Stomach smooth muscle (tissue), 2 donors: ENCODE measurements around the gene NOL4L.

ENCODE experiments used
- H3K27ac ChIP-seq: one replicate; pipeline ENCODE4 v1.7.0; 2013; ENCODE audit warnings: mild to moderate bottlenecking, low read length, inconsistent platforms
- H3K27me3 ChIP-seq, 2 donors: one replicate each; pipeline ENCODE4 v1.7.0; 2013; ENCODE audit warnings: low read length in 2 of 2; ENCODE audit not compliant: insufficient read depth in 2 of 2, control insufficient read depth in 1 of 2
- H3K36me3 ChIP-seq, 2 donors: one replicate each; pipeline ENCODE4 v1.7.0; 2013; ENCODE audit warnings: low read length in 2 of 2; ENCODE audit not compliant: control insufficient read depth in 2 of 2, insufficient read depth in 2 of 2
- H3K4me1 ChIP-seq: one replicate; pipeline ENCODE4 v1.7.0; 2013; ENCODE audit warnings: low read length; ENCODE audit not compliant: control insufficient read depth, insufficient read depth
- H3K4me3 ChIP-seq, 2 donors: one replicate each; pipeline ENCODE4 v1.7.0; 2013; ENCODE audit warnings: low read length in 2 of 2
- H3K9ac ChIP-seq, 2 donors: one replicate each; pipeline ENCODE4 v1.7.0; 2013; ENCODE audit warnings: low read length in 2 of 2, mild to moderate bottlenecking in 1 of 2
- H3K9me3 ChIP-seq, 2 donors: one replicate each; pipeline ENCODE4 v1.7.0; 2013; ENCODE audit warnings: low read length in 2 of 2; ENCODE audit not compliant: control insufficient read depth in 2 of 2
- donor health status: healthy.
- donor health status: Pancreatic carcinoma.

NOL4L gene

DNA sequence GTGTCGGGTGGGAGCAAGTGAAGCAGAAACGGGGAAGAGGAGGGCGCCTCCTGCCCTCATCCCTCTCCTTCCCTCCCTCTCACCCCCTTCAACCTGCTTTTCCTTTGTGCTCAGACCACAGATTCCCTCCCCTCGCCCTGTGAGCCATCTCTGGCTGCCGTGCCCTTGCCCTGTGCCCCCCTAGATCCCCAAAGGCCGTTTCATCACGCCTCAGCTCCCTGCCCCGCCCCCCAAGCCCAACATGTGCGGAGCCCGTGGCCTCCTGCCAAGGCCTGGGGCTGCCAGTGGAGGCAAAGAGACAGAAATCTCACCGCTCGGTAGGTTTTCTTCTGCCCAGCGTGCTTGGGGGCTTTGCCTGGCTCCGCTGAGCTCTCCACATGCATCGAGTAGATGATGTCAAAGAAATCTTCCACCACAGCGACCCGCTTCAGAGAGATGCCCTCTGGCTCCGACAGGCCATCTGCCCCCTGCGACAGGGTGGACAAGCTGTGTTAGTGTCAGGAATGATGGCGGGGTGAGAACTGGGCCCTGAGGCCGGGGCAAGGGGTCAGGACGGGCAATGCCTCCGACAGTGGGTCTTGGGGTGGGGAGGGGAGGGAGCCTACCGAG is 57.6 kb downstream of the NOL4L start:
- Histone ChIP-seq H3K36me3 (no peaks in the 10 kb centered on the region), H3K9me3 (no peaks in the 10 kb centered on the region), H3K4me3 (no peak overlapping the region), H3K27me3 (no peaks in the 10 kb centered on the region), H3K27ac (no peak overlapping the region), H3K9ac (no peak overlapping the region), H3K4me1 (peaks cover 10% of the 10 kb centered on the region)

- no peak overlapping the region for H3K9ac ChIP-seq
- no peaks in the 10 kb centered on the region for H3K9me3 ChIP-seq
- peaks cover 10% of the 10 kb centered on the region for H3K4me1 ChIP-seq
These were observed 58.1 kb downstream of the NOL4L start for GRCh38 chr20:32527052-32527446.

GRCh38 chr20:32526541-32526940 is 58.6 kb downstream of the NOL4L start:
- Histone ChIP-seq H3K4me1 (peaks cover 10% of the 10 kb centered on the region), H3K4me3 (no peak overlapping the region), H3K36me3 (no peaks in the 10 kb centered on the region), H3K9ac (no peak overlapping the region), H3K27ac (no peak overlapping the region), H3K9me3 (no peaks in the 10 kb centered on the region), H3K27me3 (no peaks in the 10 kb centered on the region)

More at GRCh38 chr20:32527052-32527446, 58.1 kb downstream of the NOL4L start:
- Histone ChIP-seq H3K4me3 (no peak overlapping the region), H3K27ac (no peak overlapping the region), H3K27me3 (no peaks in the 10 kb centered on the region), H3K36me3 (no peaks in the 10 kb centered on the region)

DNA sequence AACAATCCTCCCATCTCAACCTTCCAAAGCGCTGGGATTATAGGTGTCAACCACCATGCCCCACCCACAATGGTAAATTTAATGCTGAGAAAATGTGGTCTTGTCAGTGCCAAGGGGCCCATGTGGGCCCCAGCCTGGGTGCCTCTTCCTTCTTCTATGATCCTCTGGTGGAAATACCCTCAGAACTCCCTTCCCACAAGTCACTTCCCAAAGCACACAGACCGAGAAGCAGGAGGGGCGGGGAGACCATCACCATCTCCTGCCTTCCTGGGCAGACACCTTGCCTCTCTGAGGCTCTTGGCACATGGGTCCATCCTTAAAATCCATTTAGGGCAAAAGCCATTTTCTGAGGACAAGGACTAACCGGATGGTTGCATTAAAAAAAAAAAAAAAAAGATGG is 59.0 kb downstream of the NOL4L start:
- H3K27ac ChIP-seq, result no peak overlapping the region
- no peaks in the 10 kb centered on the region for H3K9me3 ChIP-seq
- peaks cover 10% of the 10 kb centered on the region for H3K4me1 ChIP-seq
- no peak overlapping the region for H3K4me3 ChIP-seq
- no peaks in the 10 kb centered on the region for H3K36me3 ChIP-seq
- H3K27me3 ChIP-seq, result no peaks in the 10 kb centered on the region
- H3K9ac ChIP-seq, result no peak overlapping the region

- H3K4me1 ChIP-seq, result peaks cover 10% of the 10 kb centered on the region
- H3K27ac ChIP-seq, result no peak overlapping the region
- peak overlapping the region in 1 of 2 donors; percentile 29 for H3K4me3 ChIP-seq
- H3K36me3 ChIP-seq, result no peaks in the 10 kb centered on the region
- H3K9me3 ChIP-seq, result no peaks in the 10 kb centered on the region
- no peak overlapping the region for H3K9ac ChIP-seq
- no peaks in the 10 kb centered on the region for H3K27me3 ChIP-seq
These were observed 60.2 kb downstream of the NOL4L start for GRCh38 chr20:32524829-32525501.

GRCh38 chr20:32523613-32524213 is 61.4 kb downstream of the NOL4L start:
- H3K27ac ChIP-seq, result no peak overlapping the region
- no peaks in the 10 kb centered on the region for H3K27me3 ChIP-seq
- no peak overlapping the region for H3K9ac ChIP-seq
- H3K4me1 ChIP-seq, result peaks cover 10% of the 10 kb centered on the region
- no peaks in the 10 kb centered on the region for H3K36me3 ChIP-seq
- H3K4me3 ChIP-seq, result no peak overlapping the region
- no peaks in the 10 kb centered on the region for H3K9me3 ChIP-seq

GRCh38 chr20:32522776-32523612 is 62.1 kb downstream of the NOL4L start:
- Histone ChIP-seq H3K9ac (no peak overlapping the region), H3K9me3 (no peaks in the 10 kb centered on the region), H3K27me3 (no peaks in the 10 kb centered on the region), H3K4me1 (peaks cover 13% of the 10 kb centered on the region), H3K36me3 (no peaks in the 10 kb centered on the region), H3K27ac (no peak overlapping the region), H3K4me3 (no peak overlapping the region)

- Histone ChIP-seq H3K4me1 (peaks cover 15% of the 10 kb centered on the region), H3K36me3 (no peaks in the 10 kb centered on the region), H3K9me3 (no peaks in the 10 kb centered on the region), H3K27ac (no peak overlapping the region), H3K27me3 (no peaks in the 10 kb centered on the region), H3K9ac (no peak overlapping the region), H3K4me3 (no peak overlapping the region)
These were observed 62.7 kb downstream of the NOL4L start for GRCh38 chr20:32522526-32522775.

- Histone ChIP-seq H3K27ac (no peak overlapping the region), H3K9ac (no peak overlapping the region), H3K4me1 (peaks cover 20% of the 10 kb centered on the region), H3K27me3 (no peaks in the 10 kb centered on the region), H3K4me3 (no peak overlapping the region), H3K36me3 (no peaks in the 10 kb centered on the region), H3K9me3 (no peaks in the 10 kb centered on the region)
These were observed 63.2 kb downstream of the NOL4L start for GRCh38 chr20:32521780-32522525.

- Histone ChIP-seq H3K4me1 (peaks cover 25% of the 10 kb centered on the region), H3K36me3 (no peaks in the 10 kb centered on the region), H3K27me3 (no peaks in the 10 kb centered on the region), H3K9ac (no peak overlapping the region), H3K9me3 (no peaks in the 10 kb centered on the region), H3K4me3 (no peak overlapping the region), H3K27ac (no peak overlapping the region)
These were observed 64.3 kb downstream of the NOL4L start for GRCh38 chr20:32520927-32521203.
